Coronary artery (tissue), 2 donors: ENCODE data around the gene SLC12A7.
"Not testable (repeated sequence)": the region's sequence is repeated elsewhere in the genome, so short reads cannot be mapped to it uniquely, and the experiment has no call there.

Experiments
- DNase-seq: peaks from one replicate; pipeline ENCODE4 v3.0.0-alpha.2; 2017; ENCODE audit warnings: low spot score
- H3K27ac ChIP-seq, 2 donors: fragments of 200-600 bp; sonication (generic); one replicate each; pipeline ENCODE4 v1.5.1; 2016 to 2019
- H3K4me3 ChIP-seq: fragments of 200-600 bp; sonication (generic); 2 replicates; pipeline ENCODE4 v1.5.1; 2016; ENCODE audit warnings: mild to moderate bottlenecking, moderate library complexity
- CTCF ChIP-seq: fragments of 200-600 bp; sonication (generic); IDR thresholded peaks from one replicate; pipeline ENCODE4 v1.5.1; 2019; ENCODE audit warnings: antibody characterized with exemption

Gene SLC12A7

GRCh38 chr5:1111727-1112289 is at the start of gene SLC12A7:
Gene SLC12A7, minus strand, starts transcription at chr5:1112063. Its CDS starts 72 bp downstream, at chr5:1111991.
- DNase-seq, result no peak
- H3K27ac ChIP-seq, result peak within 1 kb of the TSS; percentile 72 to 85

GRCh38 chr5:1161108-1161832 is 49.4 kb upstream of the SLC12A7 start:
- Histone ChIP-seq H3K27ac (no peak overlapping the region), H3K4me3 (no peak overlapping the region)
- no peak for DNase-seq
- no peak for TF ChIP-seq CTCF

More at GRCh38 chr5:1111727-1112289, at the start of gene SLC12A7:
- peak within 1 kb of the TSS; percentile 83 for H3K4me3 ChIP-seq
- no peak for TF ChIP-seq CTCF

GRCh38 chr5:1159774-1160406 is 48.0 kb upstream of the SLC12A7 start:
- no peak for TF ChIP-seq CTCF
- Histone ChIP-seq H3K4me3 (no peak overlapping the region), H3K27ac (no peak overlapping the region)
- DNase-seq, result no peak

GRCh38 chr5:1159341-1159675 is 47.4 kb upstream of the SLC12A7 start:
- TF ChIP-seq CTCF, result no peak
- H3K27ac ChIP-seq, result no peak overlapping the region
- H3K4me3 ChIP-seq, result no peak overlapping the region
- DNase-seq, result no peak

GRCh38 chr5:1158647-1159340 is 46.9 kb upstream of the SLC12A7 start:
- H3K27ac ChIP-seq, result no peak overlapping the region
- H3K4me3 ChIP-seq, result no peak overlapping the region
- DNase-seq, result no peak
- no peak for TF ChIP-seq CTCF

- DNase-seq, result not testable (repeated sequence)
These were observed 45.7 kb upstream of the SLC12A7 start for GRCh38 chr5:1157461-1157986.

GRCh38 chr5:1156754-1157460 is 45.0 kb upstream of the SLC12A7 start:
- Histone ChIP-seq H3K27ac (no peak overlapping the region), H3K4me3 (no peak overlapping the region)
- TF ChIP-seq CTCF, result no peak
- DNase-seq, result no peak

More at GRCh38 chr5:1157461-1157986, 45.7 kb upstream of the SLC12A7 start:
- not testable (repeated sequence) for H3K4me3 ChIP-seq, H3K27ac ChIP-seq
